B cell (primary cell): ENCODE measurements around the gene CD44. TPM values are rescaled to one million over a fixed set of nuclear protein-coding genes. Genes with fewer than 3 reads are reported as not detected.
A peak's percentile ranks its signal among the peaks of the same experiment; 100 is the strongest.

ENCODE experiments used
- ATAC-seq: fragments of 200-7000 bp; cut with Tn5 transposase; one replicate; pipeline ENCODE4 v1.10.0; 2021; ENCODE audit warnings: low read depth, mild to moderate bottlenecking, moderate number of reproducible peaks, moderate library complexity
- CTCF ChIA-PET: fragments of 350-600 bp; sonication (Branson Sonifier 250); formaldehyde crosslinking; loops from one replicate; lab custom pipeline; 2021; ENCODE audit warnings: antibody characterized with exemption, inconsistent platforms; lab: Charles Lee
- POLR2A ChIA-PET: fragments of 350-600 bp; sonication (Branson Sonifier 250); formaldehyde crosslinking; loops from one replicate; lab custom pipeline; 2021; ENCODE audit warnings: antibody characterized with exemption; lab: Charles Lee
- DNase-seq: peaks from one replicate; pipeline ENCODE4 v3.0.0; 2013
- H2AFZ ChIP-seq: 2 replicates; pipeline ENCODE4 v1.6.1; 2012; ENCODE audit warnings: mild to moderate bottlenecking, low read depth, low read length; ENCODE audit not compliant: insufficient read depth, poor library complexity, severe bottlenecking
- H3K27ac ChIP-seq, 2 donors: 1 replicate in 1 of 2; 2 replicates in 1 of 2; pipeline ENCODE4 v1.5.1; 2012 to 2013; ENCODE audit warnings: low read length in 2 of 2, mild to moderate bottlenecking in 2 of 2, moderate library complexity in 1 of 2
- H3K27me3 ChIP-seq, 4 experiments: fragments of 200-600 bp in 1 of 4; sonication (generic) in 1 of 4; replicated peaks in 1 of 4; 1 replicate in 2 of 4; 2 replicates in 2 of 4; pipeline versions ENCODE4 v1.6.1 to v1.7.0; 2013 to 2016; ENCODE audit warnings: low read length in 3 of 4, mild to moderate bottlenecking in 2 of 4, mixed read lengths in 1 of 4, moderate library complexity in 1 of 4; ENCODE audit not compliant: insufficient read depth in 4 of 4, control insufficient read depth in 3 of 4; ENCODE audit errors: control extremely low read depth in 1 of 4
- H3K36me3 ChIP-seq, 2 experiments: replicated peaks in 1 of 2; 1 replicate in 1 of 2; 2 replicates in 1 of 2; pipeline versions ENCODE4 v1.6.1 to v1.7.1; 2013; ENCODE audit warnings: low read length in 1 of 2; ENCODE audit not compliant: insufficient read depth in 2 of 2, control insufficient read depth in 1 of 2; ENCODE audit errors: control extremely low read depth in 1 of 2, extremely low read depth in 1 of 2
- H3K4me1 ChIP-seq, 2 donors: fragments of 200-600 bp in 1 of 2; sonication (generic) in 1 of 2; 1 replicate in 1 of 2; 2 replicates in 1 of 2; pipeline versions ENCODE4 v1.5.1 to v1.6.1; 2013 to 2017; ENCODE audit warnings: low read length in 2 of 2; ENCODE audit not compliant: control insufficient read depth in 2 of 2, insufficient read depth in 2 of 2
- H3K4me2 ChIP-seq: replicated peaks from 2 replicates; pipeline ENCODE3; 2012; ENCODE audit warnings: mild to moderate bottlenecking, low read depth, low read length; ENCODE audit not compliant: poor library complexity, severe bottlenecking
- H3K4me3 ChIP-seq, 5 experiments: fragments of 200-600 bp in 1 of 5; sonication (generic) in 1 of 5; 1 replicate in 3 of 5; 2 replicates in 2 of 5; pipeline versions ENCODE4 v1.5.1 to v1.7.0; 2011 to 2016; ENCODE audit warnings: low read length in 4 of 5, mild to moderate bottlenecking in 4 of 5, low read depth in 2 of 5, control low read depth in 1 of 5, moderate library complexity in 1 of 5; ENCODE audit not compliant: insufficient read depth in 1 of 5; ENCODE audit errors: control extremely low read depth in 1 of 5, extremely low read depth in 1 of 5
- H3K79me2 ChIP-seq: fragments of 200-600 bp; sonication (generic); one replicate; pipeline ENCODE4 v1.6.0; 2016; ENCODE audit warnings: low read length; ENCODE audit not compliant: control insufficient read depth, insufficient read depth
- H3K9ac ChIP-seq: fragments of 200-600 bp; sonication (generic); 2 replicates; pipeline ENCODE4 v1.6.1; 2017; ENCODE audit warnings: mild to moderate bottlenecking, low read length, moderate library complexity
- H3K9me3 ChIP-seq, 3 donors: one replicate each; pipeline versions ENCODE4 v1.6.1 to v1.7.1; 2013; ENCODE audit warnings: low read length in 2 of 3; ENCODE audit not compliant: control insufficient read depth in 2 of 3, insufficient read depth in 1 of 3; ENCODE audit errors: control extremely low read depth in 1 of 3
- H4K20me1 ChIP-seq: 2 replicates; pipeline ENCODE4 v1.6.0; 2012; ENCODE audit warnings: mild to moderate bottlenecking, low read length; ENCODE audit not compliant: insufficient read depth, control insufficient read depth, poor library complexity, severe bottlenecking
- H3K27ac Mint-ChIP-seq: one replicate; pipeline ENCODE4 v1.8.0; 2021; ENCODE audit warnings: mixed read lengths
- H3K27me3 Mint-ChIP-seq: one replicate; pipeline ENCODE4 v1.8.0; 2021; ENCODE audit warnings: mixed read lengths
- H3K4me1 Mint-ChIP-seq: one replicate; pipeline ENCODE4 v1.8.0; 2021; ENCODE audit warnings: mixed read lengths
- H3K4me3 Mint-ChIP-seq: one replicate; pipeline ENCODE4 v1.8.0; 2021; ENCODE audit warnings: mixed read lengths
- H3K9me3 Mint-ChIP-seq: one replicate; pipeline ENCODE4 v1.8.0; 2022; ENCODE audit warnings: mixed read lengths; ENCODE audit not compliant: insufficient read depth
- CTCF ChIP-seq: fragments of 200-600 bp; IDR thresholded peaks from one replicate; pipeline ENCODE4 v1.8.0; 2022; ENCODE audit warnings: antibody characterized with exemption, mild to moderate bottlenecking
- EZH2 ChIP-seq: IDR thresholded peaks from 2 replicates; pipeline ENCODE4 v1.6.1; 2012; ENCODE audit warnings: borderline replicate concordance, low read depth, mild to moderate bottlenecking, moderate library complexity, low read length; ENCODE audit not compliant: insufficient read depth, poor library complexity, severe bottlenecking
- WGBS: methylation state at CpG from one replicate; pipeline ENCODE4 v1.1.5; 2013; ENCODE audit warnings: missing lambda C conversion rate; ENCODE audit not compliant: insufficient coverage; 5-methylcytosine and 5-hydroxymethylcytosine counted together
- intact Hi-C: fragments of 100-400 bp; cut with micrococcal nuclease; formaldehyde crosslinking; loops from one replicate; pipeline ENCODE4 v1.10.0; 2022
- polyA plus RNA-seq: library from polyadenylated mRNA; depleted of rRNA; stranded (reverse); fragments of >200 nt; gene quantifications from 2 replicates; pipeline ENCODE4 v1.2.3, GENCODE V29; 2012
- total RNA-seq, 2 donors: library from RNA; stranded (reverse); fragments of 120-200 nt in 1 of 2; gene quantifications; 1 replicate in 1 of 2; 2 replicates in 1 of 2; pipeline versions ENCODE4 v1.2.3 to v1.2.4, GENCODE V29; 2013 to 2022

Gene CD44
- total and polyA plus RNA-seq, 2 donors (not counting 1 experiment from before 2014, with no cell fraction given), result 261 to 896 TPM

DNA sequence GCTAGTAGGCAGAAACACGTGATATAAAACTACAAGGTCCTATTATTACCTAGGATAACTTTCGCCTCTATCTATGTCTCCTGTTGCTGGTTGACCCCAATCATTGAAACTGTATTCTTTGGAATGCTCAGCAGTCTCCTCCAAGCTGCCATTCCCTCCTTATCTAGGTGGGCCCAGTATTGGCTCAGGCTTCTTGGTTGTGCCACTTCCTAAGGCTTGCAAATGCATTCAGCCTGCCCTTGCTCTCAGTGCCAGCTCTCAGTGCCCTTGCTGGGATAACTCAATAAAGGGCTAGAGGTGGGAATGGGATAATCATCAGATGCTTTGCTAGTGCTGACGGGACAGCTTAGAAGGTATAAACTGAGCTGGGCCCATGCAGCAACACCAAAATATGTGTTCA, 13.6 kb downstream of the CD44 start:
- intact Hi-C loops, result no loop called here
- H3K9ac ChIP-seq, result no peak overlapping the region
- no peaks in the 10 kb centered on the region for H3K27me3 Mint-ChIP-seq
- ChIA-PET CTCF (interaction anchor here (1.1 to 1.5 kb wide), 2 partner anchors 154 to 158 kb away, joined by 3 to 4 read pairs; no protein-coding TSS in a partner anchor), POLR2A (no interaction called here)
- H3K27ac Mint-ChIP-seq, result peak overlapping the region; percentile 1
- H4K20me1 ChIP-seq, result peaks cover 84% of the 10 kb centered on the region
- TF ChIP-seq EZH2 (no peak), CTCF (no peak)
- peaks cover 100% of the 10 kb centered on the region for H3K79me2 ChIP-seq
- peaks cover 91% of the 10 kb centered on the region for H3K4me1 Mint-ChIP-seq
- no peak overlapping the region for H2AFZ ChIP-seq
- no peak overlapping the region for H3K4me3 Mint-ChIP-seq
- H3K4me2 ChIP-seq, result no peak overlapping the region
- no peak for DNase-seq
- no peaks in the 10 kb centered on the region for H3K27me3 ChIP-seq
- no peaks in the 10 kb centered on the region for H3K9me3 ChIP-seq
- H3K36me3 ChIP-seq, result peaks cover 0 to 67% of the 10 kb centered on the region in 2 experiments
- H3K27ac ChIP-seq, result peak overlapping the region in 1 of 2 donors; percentile 53
- peaks cover 3% of the 10 kb centered on the region for H3K9me3 Mint-ChIP-seq
- no peak for ATAC-seq
- WGBS, result 100% methylated on average over 2 of the region's 3 CpGs
- H3K4me1 ChIP-seq, result peaks cover 76 to 87% of the 10 kb centered on the region in 2 donors
- H3K4me3 ChIP-seq, result no peak overlapping the region

DNA sequence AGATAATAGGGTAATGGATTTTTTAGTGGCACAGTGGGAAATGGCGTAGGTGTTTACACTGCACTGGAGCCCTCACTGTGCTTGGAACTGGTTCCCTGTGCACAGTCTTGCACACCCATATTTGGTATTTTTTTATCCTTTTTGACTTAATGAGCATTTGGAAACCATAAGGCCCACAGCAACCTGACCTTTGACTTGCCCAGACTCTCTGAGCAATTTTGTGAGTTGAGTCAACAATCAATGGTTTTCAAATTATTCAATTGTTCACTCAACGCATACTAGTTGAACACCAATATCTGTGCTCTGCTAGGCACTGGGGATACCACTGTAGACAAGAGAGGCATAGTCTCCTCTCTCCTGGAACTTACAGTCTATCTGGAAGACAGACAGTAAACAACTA, 14.3 kb downstream of the CD44 start:
- peaks cover 3% of the 10 kb centered on the region for H3K9me3 Mint-ChIP-seq
- H3K27me3 Mint-ChIP-seq, result no peaks in the 10 kb centered on the region
- DNase-seq, result no peak
- H3K4me1 ChIP-seq, result peaks cover 79 to 87% of the 10 kb centered on the region in 2 donors
- 100% methylated on average over 1 of the region's 2 CpGs for WGBS
- H3K4me1 Mint-ChIP-seq, result peaks cover 93% of the 10 kb centered on the region
- ChIA-PET POLR2A (no interaction called here), CTCF (interaction anchor here (1.6 kb wide), 1 partner anchor 12 kb away, joined by 3 read pairs; no protein-coding TSS in a partner anchor)
- peaks cover 0 to 67% of the 10 kb centered on the region in 2 experiments for H3K36me3 ChIP-seq
- TF ChIP-seq CTCF, result no peak
- no peak for TF ChIP-seq EZH2
- H3K4me3 Mint-ChIP-seq, result no peak overlapping the region
- peaks cover 80% of the 10 kb centered on the region for H4K20me1 ChIP-seq
- intact Hi-C loops, result no loop called here
- H3K9ac ChIP-seq, result no peak overlapping the region
- no peaks in the 10 kb centered on the region for H3K27me3 ChIP-seq
- H3K27ac ChIP-seq, result peak overlapping the region in 1 of 2 donors; percentile 53
- H3K4me3 ChIP-seq, result no peak overlapping the region
- peaks cover 100% of the 10 kb centered on the region for H3K79me2 ChIP-seq
- no peak overlapping the region for H2AFZ ChIP-seq
- peak overlapping the region; percentile 32 for H3K27ac Mint-ChIP-seq
- no peak overlapping the region for H3K4me2 ChIP-seq
- no peak for ATAC-seq
- H3K9me3 ChIP-seq, result no peaks in the 10 kb centered on the region
